GM12865 (cell line): ENCODE data around the gene GINS2.

Experiments used
- DNase-seq: peaks from one replicate; pipeline ENCODE4 v3.0.0; 2010; ENCODE audit warnings: low read depth
- H3K4me3 ChIP-seq: 2 replicates; pipeline ENCODE4 v1.5.1; 2011; ENCODE audit warnings: mild to moderate bottlenecking, low read depth, low read length, control low read depth
- CTCF ChIP-seq: IDR thresholded peaks from 2 replicates; pipeline ENCODE4 v1.5.1; 2011; ENCODE audit warnings: low read length, control low read depth, low read depth, inconsistent platforms; ENCODE audit not compliant: insufficient read depth; ENCODE audit errors: missing control alignments

GINS2 gene

GRCh38 chr16:85665373-85665740, 23.4 kb downstream of the GINS2 start:
- TF ChIP-seq CTCF: no peak
- DNase-seq: no peak
- H3K4me3 ChIP-seq: no peak overlapping the region

GRCh38 chr16:85664580-85665372, 24.0 kb downstream of the GINS2 start:
- no peak overlapping the region for H3K4me3 ChIP-seq
- no peak for TF ChIP-seq CTCF
- DNase-seq: no peak

- TF ChIP-seq CTCF: no peak
- no peak for DNase-seq
- H3K4me3 ChIP-seq: no peak overlapping the region
These were observed 24.8 kb downstream of the GINS2 start for GRCh38 chr16:85663891-85664321.

GRCh38 chr16:85662976-85663830, 25.6 kb downstream of the GINS2 start:
- TF ChIP-seq CTCF: no peak
- DNase-seq: no peak
- no peak overlapping the region for H3K4me3 ChIP-seq

- no peak for DNase-seq
- no peak overlapping the region for H3K4me3 ChIP-seq
- no peak for TF ChIP-seq CTCF
These were observed 26.3 kb downstream of the GINS2 start for GRCh38 chr16:85662482-85662812.

GRCh38 chr16:85661740-85662481, 26.8 kb downstream of the GINS2 start:
- DNase-seq: no peak
- TF ChIP-seq CTCF: no peak

More at GRCh38 chr16:85661740-85662481, 26.8 kb downstream of the GINS2 start:
- H3K4me3 ChIP-seq: no peak overlapping the region
